GM18505 (cell line): ENCODE measurements around the gene NCLN.
"Not testable (repeated sequence)": the region's sequence is repeated elsewhere in the genome, so short reads cannot be mapped to it uniquely, and the experiment has no call there.

Experiments used
- ATAC-seq: cut with Tn5 transposase; IDR thresholded peaks from one replicate; pipeline ENCODE4 v1.9.1; 2021; ENCODE audit not compliant: unreplicated experiment
- POLR2A ChIP-seq: IDR thresholded peaks from 4 replicates; pipeline ENCODE4 v1.6.1; 2011; ENCODE audit warnings: borderline replicate concordance; ENCODE audit not compliant: insufficient read depth, insufficient read length; ENCODE audit errors: extremely low read depth

NCLN gene

DNA sequence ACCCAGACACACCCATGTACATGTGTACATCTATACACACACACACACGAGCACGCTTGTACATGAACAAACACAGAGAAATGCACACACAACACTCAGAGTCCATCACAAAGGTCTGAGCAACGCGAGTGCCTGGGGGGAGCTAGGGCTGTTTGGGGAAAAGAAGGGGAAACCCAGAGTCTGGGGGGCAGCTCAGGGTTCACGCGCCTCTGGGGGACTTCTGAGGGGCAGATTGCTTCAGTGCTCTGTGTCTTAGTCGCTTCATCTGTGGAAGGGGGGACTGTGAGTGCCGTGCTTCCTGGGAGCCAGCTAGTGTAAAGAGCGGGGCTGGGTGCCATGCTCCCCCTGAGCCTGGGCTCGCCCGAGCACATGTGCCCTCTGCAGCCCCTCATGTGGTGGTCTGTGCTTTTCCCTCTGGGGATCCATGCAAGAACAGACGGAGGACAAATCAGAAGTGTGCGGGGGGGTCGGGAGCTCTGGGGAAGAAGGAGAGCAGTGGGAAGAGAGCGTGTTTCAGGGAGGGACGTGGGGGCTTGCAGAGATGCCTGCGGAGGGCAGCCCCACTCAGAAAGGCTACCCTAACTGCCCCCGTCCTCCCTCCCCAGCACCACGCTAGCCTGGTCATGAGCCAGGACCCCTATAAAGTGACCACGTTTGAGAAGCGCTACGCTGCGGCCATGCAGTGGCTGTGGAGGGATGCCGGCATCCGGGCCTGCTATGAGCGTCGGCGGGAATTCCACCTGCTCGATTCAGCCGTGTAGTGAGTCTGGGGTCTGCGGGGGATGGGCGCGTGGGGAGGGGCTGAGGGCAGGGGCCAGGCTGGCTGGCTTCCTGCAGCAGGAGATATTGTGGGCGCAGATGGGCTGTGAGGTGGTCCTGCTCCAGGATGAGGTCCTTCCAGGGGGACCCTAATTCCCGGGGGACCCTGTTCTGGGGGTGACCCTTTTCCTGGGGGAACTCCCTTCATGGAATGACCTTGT lies 35.9 kb upstream of the NCLN start:
- TF ChIP-seq POLR2A, result no peak
- ATAC-seq, result no peak

DNA sequence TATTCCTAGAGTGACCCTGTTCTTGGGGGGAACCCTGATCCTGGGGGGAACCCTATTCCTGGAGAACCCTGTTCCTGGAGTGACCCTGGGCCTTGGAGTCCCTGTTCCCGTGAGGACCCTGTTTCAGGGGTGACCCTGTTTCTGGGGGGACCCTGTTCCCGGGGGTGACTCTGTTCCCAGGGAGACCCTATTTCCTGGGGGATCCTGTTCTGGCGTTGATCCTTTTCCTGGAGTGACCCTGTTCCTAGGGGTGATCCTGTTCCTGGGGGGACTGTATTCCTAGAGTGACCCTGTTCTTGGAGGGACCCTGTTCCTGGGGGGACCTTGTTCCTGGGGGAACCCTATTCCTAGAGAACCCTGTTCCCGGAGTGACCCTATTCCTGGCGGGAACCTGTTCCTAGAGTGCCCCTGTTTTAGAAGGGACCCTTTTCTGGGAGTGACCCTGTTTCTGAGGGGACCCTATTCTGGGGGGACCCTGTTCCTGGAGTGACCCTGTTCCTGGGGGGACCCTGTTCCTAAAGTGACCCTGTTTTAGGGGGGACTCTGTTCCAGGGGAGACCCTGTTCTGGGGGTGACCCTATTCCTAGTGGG lies 34.9 kb upstream of the NCLN start:
- ATAC-seq, result no peak

DNA sequence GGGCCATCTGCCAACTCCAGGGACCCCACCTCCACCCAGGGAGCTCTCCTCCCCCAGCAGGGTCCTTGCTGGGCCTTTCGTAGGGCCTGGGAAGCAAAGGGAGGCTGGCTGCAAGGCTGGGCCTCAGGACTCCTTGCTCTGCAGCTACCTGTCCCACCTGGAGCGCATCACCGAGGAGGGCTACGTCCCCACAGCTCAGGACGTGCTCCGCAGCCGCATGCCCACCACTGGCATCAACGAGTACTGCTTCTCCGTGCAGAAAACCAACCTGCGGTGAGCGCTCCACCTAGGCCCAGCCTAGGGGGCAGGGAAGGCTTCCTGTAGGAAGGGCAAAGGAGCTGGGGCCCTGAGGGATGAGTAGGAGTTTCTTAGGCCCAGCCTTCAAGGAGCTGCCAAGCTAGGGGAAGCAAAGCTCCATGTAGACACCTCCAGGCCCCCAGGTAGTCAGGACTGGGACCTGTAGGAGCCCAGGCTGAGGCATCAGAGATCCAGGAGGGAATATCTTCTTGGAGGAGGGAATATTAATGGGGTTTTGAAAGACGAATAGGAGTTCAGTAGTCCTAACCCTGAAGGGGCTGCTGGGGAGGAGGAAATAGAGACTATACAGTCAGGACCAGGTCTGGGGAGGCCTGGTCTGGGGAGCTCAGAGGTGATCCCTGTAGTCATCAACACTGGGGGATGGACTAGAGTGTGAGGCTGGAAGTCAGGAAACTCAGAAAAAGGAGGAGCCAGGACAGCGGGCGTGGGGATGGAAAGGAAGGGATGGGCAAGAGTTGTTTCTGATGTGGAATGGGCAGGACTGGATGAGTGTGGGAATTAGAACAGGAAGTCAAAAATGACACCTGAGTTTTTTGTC lies 33.9 kb upstream of the NCLN start:
- no peak for ATAC-seq
- no peak for TF ChIP-seq POLR2A

More for the DNA sequence above, 34.9 kb upstream of the NCLN start:
- no peak for TF ChIP-seq POLR2A

DNA sequence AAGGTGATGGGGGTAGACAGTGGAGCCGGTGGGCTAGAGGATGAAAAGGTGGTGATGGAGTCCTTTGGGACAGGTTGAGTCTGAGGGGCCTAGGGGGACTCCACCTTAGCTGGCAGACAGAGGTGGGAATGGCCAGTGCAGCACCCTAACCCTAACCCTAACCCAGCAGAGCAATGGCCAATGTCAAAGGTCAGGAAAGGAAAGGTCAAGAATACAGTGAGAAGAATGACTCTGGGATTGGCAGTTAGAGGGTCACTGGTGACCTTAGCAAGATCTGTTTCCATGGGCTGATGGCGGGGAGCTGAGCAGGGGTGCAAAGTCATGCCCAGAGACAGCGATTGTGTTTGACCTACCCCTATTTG lies 33.3 kb upstream of the NCLN start:
- TF ChIP-seq POLR2A, result no peak
- no peak for ATAC-seq

DNA sequence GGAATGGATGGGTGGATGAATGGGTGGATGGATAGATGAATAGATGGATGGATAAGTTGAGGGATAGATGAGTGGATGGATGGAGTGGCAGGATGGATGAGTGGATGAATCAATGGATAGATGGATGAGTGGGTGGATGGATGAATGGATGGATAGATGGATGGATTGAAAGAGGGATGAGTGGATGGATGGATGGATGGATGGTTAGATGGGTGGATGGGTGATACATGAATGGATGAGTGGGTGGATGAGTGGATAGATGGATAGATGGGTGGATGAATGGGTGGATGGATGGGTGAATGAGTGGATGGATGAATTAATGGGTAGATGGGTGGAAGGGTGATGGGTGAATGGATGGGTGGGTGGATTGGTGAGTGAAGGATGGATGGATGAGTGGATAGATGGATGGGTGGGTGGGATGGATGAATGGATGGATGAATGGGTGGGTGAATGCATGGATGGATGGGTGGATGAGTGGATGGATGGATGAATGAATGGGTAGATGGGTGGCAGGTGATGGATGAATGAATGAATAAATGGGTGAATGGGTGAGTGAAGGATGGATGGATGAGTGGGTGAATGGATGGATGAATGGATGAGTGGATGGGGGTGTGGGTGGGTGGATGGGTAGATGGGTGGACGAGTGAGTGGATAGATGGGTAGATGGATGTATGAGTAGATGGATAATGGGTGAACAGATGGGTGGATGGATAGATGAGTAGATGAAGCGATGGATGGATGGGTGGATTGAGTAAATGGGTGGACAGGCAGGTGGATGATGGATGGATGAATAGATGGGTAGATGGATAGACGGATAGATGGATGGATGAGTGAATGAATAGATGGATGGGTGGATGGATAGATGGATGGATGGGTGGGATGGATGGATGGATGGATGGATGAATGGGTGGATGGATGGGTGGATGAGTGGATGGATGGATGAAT lies 32.2 kb upstream of the NCLN start:
- TF ChIP-seq POLR2A, result no peak
- ATAC-seq, result no peak

DNA sequence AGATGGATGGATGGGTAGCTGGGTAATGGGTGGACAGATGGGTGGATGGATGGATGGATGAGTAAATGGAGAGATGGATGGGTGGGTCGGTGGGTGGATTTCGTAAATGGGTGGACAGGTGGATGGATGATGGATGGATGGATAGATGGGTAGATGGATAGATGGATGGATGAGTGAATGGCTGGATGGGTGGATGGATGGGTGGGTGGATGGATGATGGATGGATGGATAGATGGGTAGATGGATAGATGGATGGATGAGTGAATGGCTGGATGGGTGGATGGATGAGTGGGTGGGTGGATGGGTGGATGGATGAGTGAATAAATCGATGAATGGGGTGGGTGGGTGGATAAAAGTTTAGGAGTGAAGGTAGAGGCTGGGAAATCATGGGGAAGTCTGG lies 31.3 kb upstream of the NCLN start:
- ATAC-seq, result not testable (repeated sequence)

DNA sequence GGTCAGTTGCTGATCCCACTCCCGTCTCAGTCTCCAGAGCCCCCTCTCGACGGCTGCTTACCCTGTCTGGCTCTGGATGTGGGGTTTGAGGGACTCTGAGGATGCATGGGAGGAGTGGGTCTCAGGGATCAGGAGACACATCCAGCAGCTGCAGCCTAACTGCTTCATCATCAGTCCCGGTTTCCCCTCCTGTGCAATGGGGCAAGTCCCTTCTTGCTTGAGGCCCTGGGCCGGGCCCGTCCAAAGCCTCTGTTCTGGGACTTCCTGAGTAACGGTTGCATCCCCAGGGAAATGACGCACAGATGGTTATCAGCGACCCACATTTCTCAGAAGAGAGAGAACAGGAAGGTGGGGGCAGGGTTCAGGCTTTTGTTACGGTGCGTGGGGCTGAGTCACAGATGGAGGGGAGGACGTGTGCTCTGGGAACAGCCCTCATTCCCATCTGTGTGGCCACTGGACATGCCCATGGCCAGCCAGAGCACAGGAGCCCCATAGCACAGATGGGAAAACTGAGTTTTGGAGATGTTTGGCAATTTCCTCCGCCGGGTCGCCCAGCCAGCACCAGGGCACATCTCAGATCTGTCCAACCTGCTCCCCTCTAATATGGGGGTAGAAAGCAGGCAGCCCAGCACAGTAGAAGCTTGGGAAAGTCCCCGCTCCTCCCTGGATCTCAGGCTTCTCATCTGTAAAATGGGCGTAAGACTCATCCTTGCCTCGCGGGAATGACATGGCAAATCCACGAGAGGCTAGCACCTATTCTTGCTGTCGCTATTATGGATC lies 30.6 kb upstream of the NCLN start:
- TF ChIP-seq POLR2A, result peak; percentile 57
- ATAC-seq, result no peak

DNA sequence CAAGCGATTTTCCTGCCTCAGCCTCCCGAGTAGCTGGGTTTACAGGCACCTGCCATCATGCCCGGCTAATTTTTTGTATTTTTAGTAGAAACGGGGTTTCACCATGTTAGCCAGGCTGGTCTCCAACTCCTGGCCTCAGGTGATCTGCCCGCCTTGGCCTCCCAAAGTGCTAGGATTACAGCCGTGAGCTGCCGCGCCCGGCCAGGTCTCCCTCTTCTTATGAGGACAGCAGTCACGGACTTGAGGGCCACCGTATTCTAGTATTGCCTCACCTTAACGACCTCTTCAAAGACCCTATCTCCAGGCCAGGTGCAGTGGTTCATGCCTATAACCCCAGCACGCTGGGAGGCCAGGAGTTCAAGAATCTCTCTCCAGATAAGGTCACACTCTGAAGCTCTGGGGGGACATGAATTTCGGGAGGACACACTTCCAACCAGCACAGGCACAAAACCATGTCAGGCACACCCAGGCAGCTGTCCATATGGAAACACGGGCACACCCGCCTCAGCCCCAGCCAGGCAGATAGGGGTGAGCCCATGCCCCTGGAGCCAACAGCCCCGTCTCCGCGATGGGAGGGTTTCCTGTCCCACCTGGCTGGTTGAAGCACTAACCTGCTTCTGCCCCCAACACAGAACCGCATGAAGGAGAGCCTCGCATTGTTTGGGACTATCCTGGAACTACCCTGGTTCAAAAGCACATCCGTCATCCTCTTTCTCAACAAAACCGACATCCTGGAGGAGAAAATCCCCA lies 28.5 kb upstream of the NCLN start:
- no peak for TF ChIP-seq POLR2A
- ATAC-seq, result no peak

DNA sequence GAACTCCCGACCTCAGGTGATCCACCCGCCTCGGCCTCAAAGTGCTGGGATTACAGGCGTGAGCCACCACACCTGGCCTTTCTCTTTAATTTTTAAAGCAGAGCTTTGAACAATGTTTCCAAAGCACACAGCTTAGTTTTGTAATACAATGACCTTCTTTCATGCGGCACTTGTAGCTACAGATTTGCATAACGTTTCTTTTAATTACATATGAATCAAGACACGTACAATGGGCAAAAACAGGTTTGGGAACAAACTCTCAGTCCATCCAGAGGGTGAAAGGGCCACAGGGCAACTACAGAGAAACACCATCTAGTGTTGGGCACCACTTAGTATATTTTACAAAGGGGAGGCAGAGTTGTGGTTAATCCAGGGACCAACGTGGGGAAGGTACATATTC lies 26.2 kb upstream of the NCLN start:
- no peak for TF ChIP-seq POLR2A
- no peak for ATAC-seq

DNA sequence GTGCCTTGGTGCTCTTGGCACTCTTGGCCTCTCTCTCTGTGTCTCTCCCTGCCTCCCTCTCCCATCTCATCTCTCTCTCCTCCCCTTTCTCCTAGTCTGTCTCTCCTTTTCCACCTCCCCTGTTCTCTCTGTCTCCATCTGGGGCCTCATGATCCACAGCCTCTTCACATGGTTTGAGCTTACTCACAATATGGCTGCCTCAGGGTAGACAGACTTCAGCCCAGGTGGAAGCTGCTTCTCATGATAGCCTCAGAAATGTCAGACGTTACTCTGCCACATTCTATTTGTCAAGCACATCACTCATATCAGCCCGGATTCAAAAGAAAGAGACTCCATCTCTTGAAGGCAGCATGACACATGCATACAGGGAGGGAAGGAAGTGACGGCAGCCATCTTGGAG lies 25.5 kb upstream of the NCLN start:
- TF ChIP-seq POLR2A, result no peak
- ATAC-seq, result no peak

DNA sequence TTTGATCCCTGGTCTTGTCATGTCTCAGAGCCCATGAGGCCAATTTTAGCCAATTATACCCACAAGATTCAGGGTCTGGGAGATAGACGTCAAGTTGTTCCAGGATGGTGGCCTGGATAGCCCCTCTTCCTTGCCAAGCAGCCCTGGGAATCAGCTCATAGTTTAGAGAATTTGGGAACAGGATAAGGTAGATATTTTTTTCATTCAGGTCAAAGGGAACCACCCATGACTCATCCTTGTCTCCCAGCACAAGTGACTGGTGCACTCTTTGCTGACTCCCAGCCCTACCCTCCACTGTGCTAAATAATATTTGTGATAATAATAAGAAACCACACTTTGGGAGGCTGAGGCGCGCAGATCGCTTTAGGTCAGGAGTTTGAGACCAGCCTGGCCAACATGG lies 24.3 kb upstream of the NCLN start:
- no peak for TF ChIP-seq POLR2A
- no peak for ATAC-seq
